Measurements from ENCODE around the gene SPP1.
"Not testable (repeated sequence)": the region's sequence is repeated elsewhere in the genome, so short reads cannot be mapped to it uniquely, and the experiment has no call there.

SPP1 gene

GRCh38 chr4:88025868-88026661 is 50.6 kb downstream of the SPP1 start:
- not testable (repeated sequence) for DNase-seq (ENCODE audit: low read depth, low spot score)

GRCh38 chr4:88027611-88028608 is 52.4 kb downstream of the SPP1 start:
- no peak for DNase-seq (ENCODE audit: low read depth, low spot score)

GRCh38 chr4:88028946-88029345 is 53.4 kb downstream of the SPP1 start:
- DNase-seq (ENCODE audit: low read depth, low spot score): no peak

- DNase-seq (ENCODE audit: low read depth, low spot score): no peak
Observed at GRCh38 chr4:88029556-88029955, 54.0 kb downstream of the SPP1 start.

- no peak for DNase-seq (ENCODE audit: low read depth, low spot score)
Observed at GRCh38 chr4:88030565-88031310, 55.2 kb downstream of the SPP1 start.
